Esophagus squamous epithelium (tissue), 4 donors: Measurements from ENCODE around the gene CYP4A11.

Experiments used
- CTCF ChIP-seq, 6 experiments: fragments of 450-650 bp in 4 of 6; fragments of 200-600 bp in 2 of 6; sonication (generic) in 2 of 6; IDR thresholded peaks; one replicate each; pipeline ENCODE4 v1.5.1; 2016 to 2019; ENCODE audit warnings: antibody characterized with exemption in 6 of 6, mild to moderate bottlenecking in 4 of 6, moderate library complexity in 4 of 6
- POLR2A ChIP-seq, 4 donors: fragments of 450-650 bp; IDR thresholded peaks; one replicate each; pipeline ENCODE4 v1.6.1; 2017; ENCODE audit warnings: antibody characterized with exemption in 4 of 4, mild to moderate bottlenecking in 4 of 4, moderate library complexity in 3 of 4

DNA sequence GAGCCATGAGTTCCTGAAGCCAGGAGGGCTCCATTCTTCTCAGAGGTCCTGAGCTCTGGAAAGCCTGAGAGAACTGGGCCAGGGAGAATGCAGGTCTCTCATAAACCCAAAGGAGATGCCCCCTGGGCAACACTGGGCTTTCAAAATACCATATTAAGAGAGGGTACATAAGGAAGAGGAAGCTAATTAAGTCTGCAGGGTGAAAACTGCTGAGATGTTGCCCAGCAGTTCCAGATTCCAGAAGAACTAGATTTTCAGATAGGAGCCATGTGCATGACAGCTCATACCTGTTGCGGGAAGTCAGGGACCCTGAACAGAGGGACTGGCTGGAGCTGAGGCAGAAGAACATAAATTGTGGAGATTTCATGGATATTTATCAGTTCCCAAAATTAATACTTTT, 40.9 kb downstream of the CYP4A11 start:
- TF ChIP-seq CTCF (IDR thresholded peaks at IDR 0.05) (no peak), POLR2A (IDR thresholded peaks at IDR 0.05) (no peak)
